ENCODE data around the gene PPP1R3G. TPM values are rescaled to one million over a fixed set of nuclear protein-coding genes. Genes with fewer than 3 reads are reported as not detected.

The PPP1R3G gene
- total RNA-seq, 2 donors from 2014 or later: 0.26 TPM; not detected in 1

DNA sequence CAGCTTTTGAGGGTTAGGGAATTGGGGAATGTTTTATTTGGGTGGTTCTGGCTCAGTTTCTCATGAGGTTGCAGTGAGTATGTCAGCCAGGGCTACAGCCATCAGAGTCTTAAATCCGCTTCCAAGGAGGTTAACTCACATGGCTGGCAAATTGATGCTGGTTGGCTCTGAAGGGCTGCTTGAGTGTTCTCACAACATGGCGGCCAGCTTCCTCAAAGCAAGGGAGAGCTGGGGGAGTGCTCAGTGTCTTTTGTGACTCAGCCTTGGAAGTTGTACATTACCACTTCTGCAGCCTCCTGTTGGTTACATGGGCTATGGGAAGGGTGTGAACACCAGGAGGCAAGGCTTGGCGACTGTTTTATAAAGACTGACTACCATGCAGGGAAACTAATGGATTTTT lies 17.8 kb upstream of the PPP1R3G start:
- ATAC-seq (no peak), DNase-seq (no peak)
- Histone ChIP-seq H3K27me3 (no peaks in the 10 kb centered on the region), H3K36me3 (replicated peaks in 1 of 2; ENCODE audit: insufficient read depth in 1 of 2, low read depth in 2 of 2) (no peaks in the 10 kb centered on the region), H3K9me3 (no peaks in the 10 kb centered on the region), H3K27ac (no peak overlapping the region), H3K4me3 (no peak overlapping the region), H3K4me1 (no peaks in the 10 kb centered on the region)
- TF ChIP-seq, protein P1, sequence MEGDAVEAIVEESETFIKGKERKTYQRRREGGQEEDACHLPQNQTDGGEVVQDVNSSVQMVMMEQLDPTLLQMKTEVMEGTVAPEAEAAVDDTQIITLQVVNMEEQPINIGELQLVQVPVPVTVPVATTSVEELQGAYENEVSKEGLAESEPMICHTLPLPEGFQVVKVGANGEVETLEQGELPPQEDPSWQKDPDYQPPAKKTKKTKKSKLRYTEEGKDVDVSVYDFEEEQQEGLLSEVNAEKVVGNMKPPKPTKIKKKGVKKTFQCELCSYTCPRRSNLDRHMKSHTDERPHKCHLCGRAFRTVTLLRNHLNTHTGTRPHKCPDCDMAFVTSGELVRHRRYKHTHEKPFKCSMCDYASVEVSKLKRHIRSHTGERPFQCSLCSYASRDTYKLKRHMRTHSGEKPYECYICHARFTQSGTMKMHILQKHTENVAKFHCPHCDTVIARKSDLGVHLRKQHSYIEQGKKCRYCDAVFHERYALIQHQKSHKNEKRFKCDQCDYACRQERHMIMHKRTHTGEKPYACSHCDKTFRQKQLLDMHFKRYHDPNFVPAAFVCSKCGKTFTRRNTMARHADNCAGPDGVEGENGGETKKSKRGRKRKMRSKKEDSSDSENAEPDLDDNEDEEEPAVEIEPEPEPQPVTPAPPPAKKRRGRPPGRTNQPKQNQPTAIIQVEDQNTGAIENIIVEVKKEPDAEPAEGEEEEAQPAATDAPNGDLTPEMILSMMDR (IDR thresholded peaks at IDR 0.05): no peak
- TF ChIP-seq POLR2A (IDR thresholded peaks at IDR 0.05): no peak
- 86 to 95% methylated on average over 3 of the region's 3 CpGs for WGBS, 2 donors
- intact Hi-C loops (cut with DNase I): no loop called here

DNA sequence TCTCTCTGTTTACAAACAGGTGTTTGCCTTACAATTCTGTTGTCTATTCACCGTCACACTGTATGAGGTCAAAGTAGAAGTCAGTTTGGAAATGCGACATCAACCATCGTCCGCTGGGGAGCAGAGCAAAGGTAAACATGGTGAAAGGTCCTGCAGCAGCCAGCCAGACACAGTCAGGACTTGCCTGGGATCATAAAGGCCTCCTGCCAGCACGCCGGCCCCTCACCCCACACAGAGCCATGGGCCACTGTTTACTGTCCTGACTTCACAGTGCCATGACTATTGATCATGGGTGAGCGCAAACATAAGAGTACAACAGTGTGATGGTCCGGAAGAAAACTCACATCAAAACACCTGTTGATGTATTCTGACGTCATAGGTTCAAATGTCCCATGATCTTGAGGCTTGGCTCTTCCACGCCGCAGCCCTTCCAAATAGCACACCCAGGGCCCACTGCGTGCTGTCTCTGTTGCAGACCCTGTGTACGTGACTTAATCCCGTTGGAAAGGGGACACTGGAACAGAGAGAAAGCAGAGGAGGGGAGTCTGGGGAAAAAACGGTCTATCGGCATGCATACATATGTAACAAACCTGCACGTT lies 16.9 kb upstream of the PPP1R3G start:
- no peak for TF ChIP-seq POLR2A (IDR thresholded peaks at IDR 0.05)
- TF ChIP-seq, protein P1 (IDR thresholded peaks at IDR 0.05): no peak
- DNase-seq: no peak
- intact Hi-C loops (cut with DNase I): no loop called here
- WGBS, 2 donors: 77% methylated on average over 15 to 17 of the region's 17 CpGs
- H3K4me3 ChIP-seq: no peak overlapping the region
- no peaks in the 10 kb centered on the region for H3K36me3 ChIP-seq (replicated peaks in 1 of 2; ENCODE audit: insufficient read depth in 1 of 2, low read depth in 2 of 2)
- H3K27ac ChIP-seq: no peak overlapping the region
- H3K4me1 ChIP-seq: no peaks in the 10 kb centered on the region
- ATAC-seq: no peak
- H3K27me3 ChIP-seq: no peaks in the 10 kb centered on the region
- no peaks in the 10 kb centered on the region for H3K9me3 ChIP-seq

DNA sequence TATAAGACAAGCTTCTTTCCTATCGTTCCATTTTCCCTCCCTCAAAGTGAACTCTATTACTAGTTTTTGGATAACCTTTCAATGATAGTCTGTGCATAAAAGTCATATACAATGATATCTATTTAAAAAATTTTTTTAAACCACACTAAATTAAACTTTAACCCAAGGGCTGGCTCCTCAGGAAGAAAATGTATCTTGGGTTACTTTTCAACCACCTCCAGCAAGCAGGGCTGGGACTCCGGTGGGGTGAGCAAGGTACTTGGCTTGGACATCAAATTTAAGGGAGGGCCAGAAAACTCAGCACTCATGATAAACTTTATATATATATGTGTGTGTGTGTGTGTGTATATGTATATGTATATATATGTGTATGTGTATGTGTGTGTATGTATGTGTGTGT lies 13.9 kb upstream of the PPP1R3G start:
- Histone ChIP-seq H3K4me1 (no peaks in the 10 kb centered on the region), H3K9me3 (no peaks in the 10 kb centered on the region), H3K27me3 (no peaks in the 10 kb centered on the region), H3K27ac (no peak overlapping the region), H3K4me3 (no peak overlapping the region), H3K36me3 (replicated peaks in 1 of 2; ENCODE audit: insufficient read depth in 1 of 2, low read depth in 2 of 2) (no peaks in the 10 kb centered on the region)
- 49 to 62% methylated on average over 2 of the region's 2 CpGs for WGBS, 2 donors
- no peak for DNase-seq
- intact Hi-C loops (cut with DNase I): no loop called here
- TF ChIP-seq, protein P1 (IDR thresholded peaks at IDR 0.05): no peak
- no peak for TF ChIP-seq POLR2A (IDR thresholded peaks at IDR 0.05)
- ATAC-seq: no peak

DNA sequence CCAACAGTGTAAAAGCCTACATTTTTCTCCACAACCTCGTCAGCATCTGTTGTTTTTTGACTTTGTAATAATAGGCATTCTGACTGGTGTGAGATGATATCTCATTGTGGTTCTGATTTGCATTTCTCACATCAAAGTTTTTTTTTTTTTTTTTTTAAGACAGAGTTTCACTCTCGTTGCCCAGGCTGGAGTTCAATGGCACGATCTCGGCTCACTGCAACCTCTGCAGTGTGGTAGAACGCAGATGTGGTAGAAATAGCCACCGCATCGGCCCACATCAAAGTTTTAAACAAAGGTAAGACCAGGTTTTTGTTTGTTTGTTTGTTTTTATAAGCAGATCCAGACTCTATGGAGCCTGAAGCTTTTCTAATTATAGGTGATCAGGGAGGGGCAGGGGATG lies 12.7 kb upstream of the PPP1R3G start:
- H3K27me3 ChIP-seq: no peaks in the 10 kb centered on the region
- H3K4me1 ChIP-seq: no peaks in the 10 kb centered on the region
- intact Hi-C loops (cut with DNase I): no loop called here
- H3K36me3 ChIP-seq (replicated peaks in 1 of 2; ENCODE audit: insufficient read depth in 1 of 2, low read depth in 2 of 2): no peaks in the 10 kb centered on the region
- WGBS, 2 donors: 82 to 88% methylated on average over 7 of the region's 7 CpGs
- ATAC-seq: no peak
- H3K27ac ChIP-seq: no peak overlapping the region
- H3K4me3 ChIP-seq: no peak overlapping the region
- no peaks in the 10 kb centered on the region for H3K9me3 ChIP-seq
- TF ChIP-seq, protein P1 (IDR thresholded peaks at IDR 0.05): no peak
- no peak for TF ChIP-seq POLR2A (IDR thresholded peaks at IDR 0.05)
- no peak for DNase-seq

DNA sequence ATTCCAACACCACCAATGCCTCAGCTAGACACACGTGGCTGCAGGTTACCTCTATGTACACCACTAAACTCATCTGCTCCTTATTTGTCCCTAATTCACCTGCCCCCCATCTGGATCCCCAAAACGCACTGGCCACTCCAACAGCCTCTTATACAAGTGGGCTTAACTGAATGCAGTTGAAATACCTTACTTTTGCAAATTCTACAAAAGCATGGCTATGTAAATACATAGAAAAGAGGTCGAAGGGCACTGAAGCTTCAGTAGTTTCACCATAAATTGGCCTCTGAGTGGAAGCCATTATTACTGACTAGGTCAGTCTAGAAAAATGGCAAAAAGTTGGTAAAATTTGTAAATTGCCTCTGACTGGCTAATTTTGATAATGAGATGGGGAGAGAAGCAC lies 11.1 kb upstream of the PPP1R3G start:
- TF ChIP-seq, protein P1 (IDR thresholded peaks at IDR 0.05): no peak
- no peak for TF ChIP-seq POLR2A (IDR thresholded peaks at IDR 0.05)
- H3K27ac ChIP-seq: no peak overlapping the region
- H3K27me3 ChIP-seq: no peaks in the 10 kb centered on the region
- DNase-seq (no peak), ATAC-seq (no peak)
- intact Hi-C loops (cut with DNase I): no loop called here
- H3K4me3 ChIP-seq: no peak overlapping the region
- no peaks in the 10 kb centered on the region for H3K4me1 ChIP-seq
- 55 to 60% methylated on average over 3 of the region's 3 CpGs for whole genome bisulfite sequencing, 2 donors
- no peaks in the 10 kb centered on the region for H3K36me3 ChIP-seq (replicated peaks in 1 of 2; ENCODE audit: insufficient read depth in 1 of 2, low read depth in 2 of 2)
- H3K9me3 ChIP-seq: no peaks in the 10 kb centered on the region

All from body of pancreas (tissue), 4 donors.